Measurements from ENCODE around the gene C16orf96.
"Not testable (repeated sequence)": the region's sequence is repeated elsewhere in the genome, so short reads cannot be mapped to it uniquely, and the experiment has no call there.

C16orf96 gene

GRCh38 chr16:4572715-4573114 lies 16.6 kb downstream of the C16orf96 start:
- H3K27ac ChIP-seq (ENCODE audit: low read depth, low read length) = no peak overlapping the region

DNA sequence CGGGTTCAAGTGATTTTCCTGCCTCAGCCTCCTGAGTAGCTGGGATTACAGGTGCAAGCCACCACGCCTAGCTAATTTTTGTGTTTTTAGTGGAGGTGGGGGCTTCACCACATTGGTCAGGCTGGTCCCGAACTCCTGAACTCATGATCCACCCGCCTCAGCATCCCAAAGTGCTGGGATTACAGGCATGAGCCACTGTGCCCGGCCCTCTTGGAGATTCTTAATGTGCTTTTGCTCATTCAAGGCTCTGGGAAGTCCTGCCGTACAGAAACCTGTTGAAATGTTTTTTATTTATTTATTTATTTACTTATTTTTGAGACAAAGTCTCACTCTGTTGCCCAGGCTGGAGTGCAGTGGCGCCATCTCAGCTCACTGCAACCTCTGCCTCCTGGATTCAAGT lies 17.8 kb downstream of the C16orf96 start:
- not testable (repeated sequence) for H3K9ac ChIP-seq (ENCODE audit: low read length); H3K4me1 ChIP-seq (ENCODE audit: insufficient read depth, low read length); H3K36me3 ChIP-seq (ENCODE audit: insufficient read depth, low read length); H3K27me3 ChIP-seq (ENCODE audit: control insufficient read depth in 1 of 2, insufficient read depth in 2 of 2, low read length in 2 of 2); H3K4me3 ChIP-seq (ENCODE audit: low read depth in 1 of 2, low read length in 2 of 2); H3K27ac ChIP-seq (ENCODE audit: low read depth, low read length); H3K9me3 ChIP-seq (ENCODE audit: low read length)

More at GRCh38 chr16:4572715-4573114, 16.6 kb downstream of the C16orf96 start:
- no peaks in the 10 kb centered on the region for H3K36me3 ChIP-seq (ENCODE audit: insufficient read depth, low read length)
- H3K9me3 ChIP-seq (ENCODE audit: low read length) = no peaks in the 10 kb centered on the region
- H3K4me3 ChIP-seq (ENCODE audit: low read depth in 1 of 2, low read length in 2 of 2) = no peak overlapping the region
- no peaks in the 10 kb centered on the region for H3K4me1 ChIP-seq (ENCODE audit: insufficient read depth, low read length)
- H3K9ac ChIP-seq (ENCODE audit: low read length) = no peak overlapping the region
- H3K27me3 ChIP-seq (ENCODE audit: control insufficient read depth in 1 of 2, insufficient read depth in 2 of 2, low read length in 2 of 2) = no peaks in the 10 kb centered on the region

GRCh38 chr16:4574919-4575705 lies 19.0 kb downstream of the C16orf96 start:
- no peak overlapping the region for H3K4me3 ChIP-seq (ENCODE audit: low read depth in 1 of 2, low read length in 2 of 2)
- no peaks in the 10 kb centered on the region for H3K4me1 ChIP-seq (ENCODE audit: insufficient read depth, low read length)
- no peaks in the 10 kb centered on the region for H3K9me3 ChIP-seq (ENCODE audit: low read length)
- H3K9ac ChIP-seq (ENCODE audit: low read length) = no peak overlapping the region
- H3K27me3 ChIP-seq (ENCODE audit: control insufficient read depth in 1 of 2, insufficient read depth in 2 of 2, low read length in 2 of 2) = no peaks in the 10 kb centered on the region
- no peak overlapping the region for H3K27ac ChIP-seq (ENCODE audit: low read depth, low read length)
- no peaks in the 10 kb centered on the region for H3K36me3 ChIP-seq (ENCODE audit: insufficient read depth, low read length)

- no peaks in the 10 kb centered on the region for H3K27me3 ChIP-seq (ENCODE audit: control insufficient read depth in 1 of 2, insufficient read depth in 2 of 2, low read length in 2 of 2)
- H3K9me3 ChIP-seq (ENCODE audit: low read length) = no peaks in the 10 kb centered on the region
- no peak overlapping the region for H3K9ac ChIP-seq (ENCODE audit: low read length)
- no peak overlapping the region for H3K4me3 ChIP-seq (ENCODE audit: low read depth in 1 of 2, low read length in 2 of 2)
- no peak overlapping the region for H3K27ac ChIP-seq (ENCODE audit: low read depth, low read length)
- no peaks in the 10 kb centered on the region for H3K36me3 ChIP-seq (ENCODE audit: insufficient read depth, low read length)
- H3K4me1 ChIP-seq (ENCODE audit: insufficient read depth, low read length) = no peaks in the 10 kb centered on the region
Observed at GRCh38 chr16:4576008-4576407, 19.9 kb downstream of the C16orf96 start.

DNA sequence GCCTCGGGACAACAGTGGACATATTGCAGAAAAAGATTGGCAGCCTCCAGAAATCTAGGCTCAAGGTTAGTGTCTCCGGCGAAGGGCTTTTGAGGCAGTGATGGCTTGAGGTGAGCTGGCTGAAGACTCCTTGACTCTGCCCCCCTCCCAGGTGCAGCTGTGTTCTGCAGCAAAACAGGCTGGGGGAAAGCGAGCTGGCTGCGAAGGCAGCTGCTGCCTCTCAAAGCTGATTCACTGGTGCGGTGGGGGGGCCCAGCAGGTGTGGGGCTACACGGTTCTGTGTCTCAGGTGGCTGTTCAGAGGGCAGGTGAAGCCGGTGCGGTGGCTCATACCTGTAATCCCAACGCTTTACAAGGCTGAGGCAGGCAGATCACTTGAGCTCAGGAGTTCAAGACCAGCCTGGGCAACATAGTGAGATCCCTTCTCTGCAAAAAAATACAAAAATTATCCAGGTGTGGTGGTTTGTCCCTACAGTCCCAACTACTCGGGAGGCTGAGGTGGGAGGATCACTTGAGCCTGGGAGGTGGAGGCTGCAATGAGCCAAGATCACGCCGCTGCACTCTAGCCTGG lies 22.9 kb downstream of the C16orf96 start:
- H3K4me3 ChIP-seq (ENCODE audit: low read depth in 1 of 2, low read length in 2 of 2) = no peak overlapping the region
- no peaks in the 10 kb centered on the region for H3K4me1 ChIP-seq (ENCODE audit: insufficient read depth, low read length)
- no peaks in the 10 kb centered on the region for H3K9me3 ChIP-seq (ENCODE audit: low read length)
- no peaks in the 10 kb centered on the region for H3K27me3 ChIP-seq (ENCODE audit: control insufficient read depth in 1 of 2, insufficient read depth in 2 of 2, low read length in 2 of 2)
- H3K36me3 ChIP-seq (ENCODE audit: insufficient read depth, low read length) = no peaks in the 10 kb centered on the region
- H3K27ac ChIP-seq (ENCODE audit: low read depth, low read length) = no peak overlapping the region
- H3K9ac ChIP-seq (ENCODE audit: low read length) = no peak overlapping the region

DNA sequence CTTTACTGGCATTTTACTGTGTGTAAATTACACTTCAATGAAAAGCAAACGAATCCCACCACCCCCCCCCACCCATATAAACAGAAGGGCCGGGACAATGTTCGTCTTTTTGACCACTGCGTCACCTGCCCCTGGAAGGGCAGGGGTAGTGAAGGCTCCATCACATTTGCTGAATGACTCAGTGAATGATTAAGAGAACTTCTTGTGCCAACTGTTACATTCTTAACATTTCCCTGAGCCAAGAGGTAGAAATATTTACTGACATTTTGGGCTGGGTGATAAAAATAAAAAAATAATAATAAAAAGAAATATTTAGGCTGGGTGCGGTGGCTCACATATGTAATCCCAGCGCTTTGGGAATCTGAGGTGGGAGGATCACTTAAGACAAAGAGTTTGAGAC lies 24.1 kb downstream of the C16orf96 start:
- no peaks in the 10 kb centered on the region for H3K36me3 ChIP-seq (ENCODE audit: insufficient read depth, low read length)
- no peaks in the 10 kb centered on the region for H3K9me3 ChIP-seq (ENCODE audit: low read length)
- no peak overlapping the region for H3K27ac ChIP-seq (ENCODE audit: low read depth, low read length)
- H3K9ac ChIP-seq (ENCODE audit: low read length) = no peak overlapping the region
- no peak overlapping the region for H3K4me3 ChIP-seq (ENCODE audit: low read depth in 1 of 2, low read length in 2 of 2)
- no peaks in the 10 kb centered on the region for H3K4me1 ChIP-seq (ENCODE audit: insufficient read depth, low read length)
- no peaks in the 10 kb centered on the region for H3K27me3 ChIP-seq (ENCODE audit: control insufficient read depth in 1 of 2, insufficient read depth in 2 of 2, low read length in 2 of 2)

DNA sequence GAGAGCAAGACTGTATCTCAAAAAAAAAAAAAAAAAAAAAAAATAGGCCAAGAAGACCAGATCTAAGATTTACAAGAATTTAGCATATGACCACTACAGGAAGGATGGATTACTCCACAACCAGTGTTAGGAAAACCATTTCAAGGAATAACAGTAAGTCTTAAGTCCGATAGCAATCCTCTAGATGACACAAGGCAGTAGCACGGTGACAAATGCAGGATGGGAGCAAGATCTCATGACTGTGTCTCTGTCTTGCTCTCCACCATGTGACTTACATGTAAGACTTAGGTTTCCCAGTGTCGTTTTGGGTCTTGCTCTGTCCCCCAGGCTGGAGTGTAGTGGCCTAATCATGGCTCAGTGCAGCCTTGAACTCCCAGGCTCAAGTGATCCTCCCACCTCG lies 27.8 kb downstream of the C16orf96 start:
- Histone ChIP-seq H3K4me3 (ENCODE audit: low read depth in 1 of 2, low read length in 2 of 2) (no peak overlapping the region), H3K4me1 (ENCODE audit: insufficient read depth, low read length) (no peaks in the 10 kb centered on the region), H3K27ac (ENCODE audit: low read depth, low read length) (no peak overlapping the region), H3K27me3 (ENCODE audit: control insufficient read depth in 1 of 2, insufficient read depth in 2 of 2, low read length in 2 of 2) (peaks cover 0 to 5% of the 10 kb centered on the region in 2 donors), H3K9me3 (ENCODE audit: low read length) (peaks cover 4% of the 10 kb centered on the region), H3K36me3 (ENCODE audit: insufficient read depth, low read length) (no peaks in the 10 kb centered on the region), H3K9ac (ENCODE audit: low read length) (no peak overlapping the region)

GRCh38 chr16:4586291-4586690 lies 30.2 kb downstream of the C16orf96 start:
- Histone ChIP-seq H3K4me3 (ENCODE audit: low read depth in 1 of 2, low read length in 2 of 2) (no peak overlapping the region), H3K9ac (ENCODE audit: low read length) (no peak overlapping the region), H3K36me3 (ENCODE audit: insufficient read depth, low read length) (no peaks in the 10 kb centered on the region), H3K9me3 (ENCODE audit: low read length) (peaks cover 4% of the 10 kb centered on the region), H3K27ac (ENCODE audit: low read depth, low read length) (no peak overlapping the region), H3K27me3 (ENCODE audit: control insufficient read depth in 1 of 2, insufficient read depth in 2 of 2, low read length in 2 of 2) (peaks cover 0 to 5% of the 10 kb centered on the region in 2 donors), H3K4me1 (ENCODE audit: insufficient read depth, low read length) (no peaks in the 10 kb centered on the region)

GRCh38 chr16:4588386-4588785 lies 32.2 kb downstream of the C16orf96 start:
- Histone ChIP-seq H3K4me1 (ENCODE audit: insufficient read depth, low read length) (no peaks in the 10 kb centered on the region), H3K27ac (ENCODE audit: low read depth, low read length) (no peak overlapping the region), H3K27me3 (ENCODE audit: control insufficient read depth in 1 of 2, insufficient read depth in 2 of 2, low read length in 2 of 2) (peaks cover 0 to 5% of the 10 kb centered on the region in 2 donors), H3K4me3 (ENCODE audit: low read depth in 1 of 2, low read length in 2 of 2) (no peak overlapping the region), H3K9ac (ENCODE audit: low read length) (no peak overlapping the region), H3K36me3 (ENCODE audit: insufficient read depth, low read length) (no peaks in the 10 kb centered on the region), H3K9me3 (ENCODE audit: low read length) (peaks cover 4% of the 10 kb centered on the region)

DNA sequence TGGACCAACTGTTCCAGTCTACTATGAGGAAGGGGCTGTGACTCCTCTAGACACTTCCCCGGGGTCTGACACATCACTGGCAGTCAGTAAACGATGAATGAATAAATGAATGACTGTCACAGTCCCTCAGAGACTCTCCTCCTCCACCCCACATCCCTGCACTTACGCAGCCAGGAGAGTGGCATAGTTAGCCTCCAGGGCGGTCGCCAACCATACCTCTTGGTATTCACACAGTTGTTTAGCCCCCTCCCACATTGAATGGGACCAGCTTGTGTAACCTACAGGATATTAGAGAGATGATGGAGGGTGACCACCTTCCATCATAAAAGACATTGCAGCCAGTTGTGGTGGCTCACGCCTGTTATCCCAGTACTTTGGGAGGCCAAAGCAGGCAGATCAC lies 32.8 kb downstream of the C16orf96 start:
- H3K27me3 ChIP-seq (ENCODE audit: control insufficient read depth in 1 of 2, insufficient read depth in 2 of 2, low read length in 2 of 2) = peaks cover 0 to 9% of the 10 kb centered on the region in 2 donors
- H3K36me3 ChIP-seq (ENCODE audit: insufficient read depth, low read length) = no peaks in the 10 kb centered on the region
- no peak overlapping the region for H3K4me3 ChIP-seq (ENCODE audit: low read depth in 1 of 2, low read length in 2 of 2)
- H3K4me1 ChIP-seq (ENCODE audit: insufficient read depth, low read length) = no peaks in the 10 kb centered on the region
- no peak overlapping the region for H3K9ac ChIP-seq (ENCODE audit: low read length)
- no peak overlapping the region for H3K27ac ChIP-seq (ENCODE audit: low read depth, low read length)
- peaks cover 4% of the 10 kb centered on the region for H3K9me3 ChIP-seq (ENCODE audit: low read length)

DNA sequence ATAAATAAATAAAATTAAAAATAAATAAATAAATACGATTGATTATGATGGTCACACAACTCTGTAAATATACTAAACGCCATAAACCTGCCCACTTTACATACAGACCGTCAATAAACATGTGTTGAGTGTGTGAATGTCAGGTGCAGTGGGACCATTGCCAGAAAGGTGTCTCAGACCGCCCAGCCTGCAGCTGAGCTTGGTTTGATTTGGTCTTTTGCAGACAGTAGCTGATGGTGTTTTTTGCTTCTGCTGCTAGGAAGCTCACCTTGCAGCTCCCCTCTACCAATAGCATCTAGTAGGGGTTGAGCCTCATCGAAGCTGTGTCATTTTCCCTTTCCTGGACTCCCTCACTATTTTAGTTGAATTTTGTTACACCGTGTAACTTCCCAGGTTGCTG lies 35.1 kb downstream of the C16orf96 start:
- Histone ChIP-seq H3K9me3 (ENCODE audit: low read length) (peaks cover 4% of the 10 kb centered on the region), H3K4me1 (ENCODE audit: insufficient read depth, low read length) (no peaks in the 10 kb centered on the region), H3K27me3 (ENCODE audit: control insufficient read depth in 1 of 2, insufficient read depth in 2 of 2, low read length in 2 of 2) (peaks cover 0 to 8% of the 10 kb centered on the region in 2 donors), H3K27ac (ENCODE audit: low read depth, low read length) (no peak overlapping the region), H3K36me3 (ENCODE audit: insufficient read depth, low read length) (no peaks in the 10 kb centered on the region), H3K9ac (ENCODE audit: low read length) (no peak overlapping the region), H3K4me3 (ENCODE audit: low read depth in 1 of 2, low read length in 2 of 2) (no peak overlapping the region)
